HUDEP-2 (cell line): ENCODE measurements around the gene FBRS.
A peak's percentile ranks its signal among the peaks of the same experiment; 100 is the strongest.
"Not testable (repeated sequence)": the region's sequence is repeated elsewhere in the genome, so short reads cannot be mapped to it uniquely, and the experiment has no call there.

Experiments used
- DNase-seq, 76 experiments: peaks; one replicate each; lab custom pipeline; 2025; ENCODE audit not compliant: unreplicated experiment in 76 of 76; lab: John Stamatoyannopoulos, UW

The FBRS gene

DNA sequence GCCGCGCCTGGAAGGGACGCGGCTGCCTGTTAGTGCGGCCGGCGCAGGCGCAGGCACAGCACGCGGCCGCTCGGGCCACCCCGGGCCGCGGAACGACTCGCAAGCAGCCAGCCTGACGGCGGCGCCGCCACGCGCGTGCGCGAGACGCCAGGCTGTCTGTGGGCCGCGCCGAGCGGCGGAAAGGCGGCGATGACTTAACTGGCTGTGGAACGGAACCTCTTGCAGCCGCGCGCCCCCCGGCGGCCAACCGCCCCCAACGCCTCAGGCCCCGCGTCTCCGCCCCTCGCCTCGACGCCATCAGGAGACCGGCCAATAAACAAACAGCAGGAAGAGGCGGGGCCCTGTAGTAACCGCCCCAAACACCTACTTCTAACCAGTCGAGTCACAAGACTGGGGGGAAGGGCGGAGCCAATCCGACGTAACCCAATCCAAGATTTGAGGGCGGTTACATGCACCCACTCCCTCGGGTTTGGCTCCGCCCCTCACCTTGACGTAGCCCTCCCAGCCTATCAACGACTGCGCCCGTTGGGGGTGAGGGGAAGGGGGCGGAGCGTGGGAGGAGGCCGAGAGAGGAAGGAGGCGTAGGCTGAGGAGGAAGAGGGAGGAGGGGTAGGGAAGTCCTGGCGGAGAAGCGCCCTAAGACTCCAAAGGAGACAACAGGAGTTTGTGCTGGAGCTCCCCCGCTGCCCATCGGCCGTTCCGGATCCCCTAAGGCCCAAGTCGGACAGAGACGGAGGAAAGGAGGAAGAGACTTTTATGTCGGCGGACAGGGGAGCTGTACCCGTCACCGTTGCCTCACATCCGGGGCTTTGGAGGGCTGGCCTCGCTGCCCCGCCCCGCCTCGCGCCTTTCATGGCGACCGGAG, at the start of gene FBRS:
Gene FBRS, plus strand, starts transcription at position 566 of the 865 bp plus-strand sequence. CDS start 1,088 bp downstream, outside the sequence.
- peak; percentile 95 to 100 (median 100) for DNase-seq

DNA sequence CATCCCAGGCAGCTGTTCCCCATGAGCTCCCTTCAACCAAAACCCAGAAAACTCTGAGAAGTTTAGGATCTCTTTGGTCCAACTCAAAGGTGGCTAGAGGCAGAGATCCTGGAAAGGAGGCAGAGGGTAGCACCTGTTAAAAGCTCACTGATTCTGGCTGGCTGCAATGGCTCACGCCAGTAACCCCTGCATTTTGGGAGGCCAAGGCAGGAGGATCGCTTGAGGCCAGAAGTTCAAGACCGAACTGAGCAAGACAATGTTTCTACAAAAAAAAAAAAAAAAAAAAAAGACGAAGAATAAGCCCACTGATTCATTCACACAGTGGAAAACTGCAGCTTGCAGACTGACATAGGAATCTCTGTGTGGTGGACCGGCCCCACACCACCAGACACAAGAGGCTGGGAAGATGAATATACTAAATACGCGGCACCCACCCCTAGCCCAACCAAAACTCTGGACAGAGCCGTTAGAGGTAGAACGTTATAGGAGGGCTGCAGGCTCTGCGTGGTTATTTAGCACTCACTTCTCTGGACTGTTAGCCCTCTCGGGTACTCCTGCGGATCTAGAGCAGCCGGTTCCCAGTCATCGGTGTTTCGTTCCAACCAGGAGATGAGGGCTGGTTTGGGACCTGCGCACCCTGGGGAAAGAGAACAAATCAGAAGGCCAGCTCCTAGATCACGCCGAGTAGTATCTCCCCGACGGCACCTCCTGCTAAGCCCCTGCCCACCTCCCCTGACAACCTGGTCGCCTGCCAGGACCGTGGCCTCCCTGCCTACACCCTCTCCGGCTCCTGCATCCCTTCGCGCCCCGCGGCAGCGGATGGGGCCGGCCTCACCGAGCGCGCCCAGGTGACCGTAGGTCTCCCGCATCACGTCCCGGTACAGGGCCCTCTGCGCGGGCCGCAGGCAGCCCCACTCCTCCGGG, 49.0 kb upstream of the FBRS start:
- DNase-seq: peak in 56 of 76 experiments; percentile 9 to 76 (median 46)

DNA sequence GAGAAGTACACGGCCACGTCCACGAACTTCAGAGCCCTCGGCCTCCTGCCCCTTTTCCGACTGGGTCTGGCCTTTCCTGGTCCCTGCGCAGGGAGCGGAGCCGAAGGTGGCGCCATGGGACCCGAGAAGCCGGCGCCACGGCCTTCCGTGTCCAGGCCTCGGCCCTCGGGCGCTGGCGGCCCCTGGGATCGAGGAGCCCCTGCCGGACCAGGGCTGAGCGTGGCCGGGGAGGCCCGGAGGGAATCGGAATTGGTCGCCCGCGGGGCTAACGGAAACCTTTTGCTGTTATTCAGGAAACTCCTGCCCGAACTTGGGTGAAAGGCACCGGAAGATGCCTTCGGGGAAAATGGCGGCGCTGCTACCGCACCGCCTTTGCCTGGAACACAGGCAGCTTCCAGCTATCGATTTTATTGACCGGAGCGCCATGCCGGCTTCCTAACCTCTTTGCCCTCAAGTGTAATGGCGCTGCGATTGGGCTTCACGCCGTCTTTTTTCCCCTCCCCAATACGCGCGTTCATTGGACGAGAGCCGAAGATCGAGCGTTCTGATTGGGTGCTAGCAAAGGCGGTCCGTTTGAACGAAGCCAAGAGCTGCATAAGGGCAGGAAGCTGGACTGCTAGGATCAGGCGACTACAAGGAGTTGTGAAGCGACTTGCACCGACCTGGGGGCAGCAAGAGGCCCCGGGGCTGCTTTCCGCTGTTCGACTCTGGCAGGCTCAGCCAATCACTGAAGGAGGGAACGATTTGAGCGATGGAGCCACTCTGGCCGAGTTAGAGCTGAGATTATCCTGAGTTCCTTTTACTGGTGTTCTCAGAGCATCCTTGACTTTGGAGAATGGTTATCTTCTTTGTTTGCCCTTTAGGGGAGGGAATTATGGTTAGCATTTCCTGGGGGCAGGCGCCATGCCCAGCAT, 48.0 kb upstream of the FBRS start, which contains the start of gene ZNF689:
Gene ZNF689, minus strand, starts transcription at position 464 of the 914 bp plus-strand sequence. Its CDS starts 348 bp downstream, at position 116.
- peak in 75 of 76 experiments; percentile 35 to 98 (median 93) for DNase-seq

DNA sequence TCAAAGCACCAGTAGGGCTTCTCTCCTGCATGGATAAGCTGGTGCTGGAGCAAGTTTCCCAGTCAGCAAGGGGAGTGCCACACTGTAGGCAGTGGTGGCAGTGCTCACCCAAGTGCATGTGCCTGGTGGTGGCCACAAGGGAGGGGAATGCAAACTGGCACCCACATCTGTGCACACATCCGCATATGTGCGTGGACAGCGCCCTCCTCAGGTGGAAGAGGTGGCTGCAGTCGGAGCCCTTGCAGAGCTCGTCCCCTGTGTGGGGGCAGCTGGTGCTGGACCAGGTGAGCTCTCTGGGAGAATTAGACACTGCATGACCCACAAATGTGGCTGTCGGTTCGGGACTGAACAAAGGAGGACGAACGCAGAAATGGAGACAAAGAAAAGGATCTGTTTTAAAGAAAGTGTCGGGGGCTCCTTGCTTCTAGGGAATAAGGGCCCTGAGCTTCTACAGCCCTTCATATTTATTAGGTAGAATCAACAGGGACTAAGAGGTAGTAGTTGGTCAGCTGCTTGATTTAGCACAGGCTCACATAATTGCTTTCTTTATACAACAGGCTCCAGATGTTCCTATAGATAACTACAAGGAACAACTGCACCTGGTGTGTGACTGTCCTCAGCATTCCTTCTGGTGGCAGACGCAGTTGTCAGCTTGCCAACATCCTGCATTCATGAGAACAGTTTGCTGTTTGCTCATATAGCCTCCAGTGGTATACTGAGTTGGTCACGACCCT, 42.7 kb upstream of the FBRS start:
- peak in 46 of 76 experiments; percentile 2 to 65 (median 29) for DNase-seq

DNA sequence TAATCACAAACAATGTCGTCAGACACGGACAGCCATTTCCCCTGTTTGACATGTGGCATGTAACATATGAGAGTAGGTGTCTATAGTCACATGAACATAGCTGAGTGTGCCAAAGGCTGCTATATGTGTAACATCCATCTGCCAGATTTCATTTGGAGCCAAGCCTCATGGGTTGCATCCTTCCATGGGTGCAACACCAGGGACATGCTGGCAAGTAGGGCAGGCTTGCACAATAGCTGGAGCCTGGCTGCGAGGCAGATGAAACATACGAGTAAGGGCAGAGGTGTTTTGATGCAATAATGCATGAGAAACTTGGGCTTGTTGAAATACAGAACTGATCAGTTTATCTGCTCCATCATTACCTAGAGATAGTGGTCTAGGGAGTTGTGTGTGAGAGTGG, 39.0 kb upstream of the FBRS start:
- DNase-seq: no peak

DNA sequence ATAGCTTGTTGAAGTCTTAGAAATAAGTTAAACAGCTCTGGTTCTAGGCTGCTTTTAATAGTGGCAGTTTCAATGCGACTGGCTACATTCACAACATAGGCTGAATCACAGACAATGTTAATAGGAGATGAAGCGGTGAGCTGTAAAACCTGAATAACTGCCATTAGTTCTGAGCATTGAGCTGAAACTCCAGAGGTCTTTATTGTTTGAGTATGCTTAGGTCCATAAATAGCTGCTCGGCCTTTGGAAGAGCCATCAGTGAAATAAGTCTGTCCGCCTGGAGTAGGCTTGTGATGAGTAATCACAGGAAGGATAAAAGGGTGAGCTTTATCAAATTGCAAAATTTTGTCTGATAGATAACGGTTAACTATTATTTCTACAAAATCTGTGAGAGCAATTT, 38.6 kb upstream of the FBRS start:
- no peak for DNase-seq

DNA sequence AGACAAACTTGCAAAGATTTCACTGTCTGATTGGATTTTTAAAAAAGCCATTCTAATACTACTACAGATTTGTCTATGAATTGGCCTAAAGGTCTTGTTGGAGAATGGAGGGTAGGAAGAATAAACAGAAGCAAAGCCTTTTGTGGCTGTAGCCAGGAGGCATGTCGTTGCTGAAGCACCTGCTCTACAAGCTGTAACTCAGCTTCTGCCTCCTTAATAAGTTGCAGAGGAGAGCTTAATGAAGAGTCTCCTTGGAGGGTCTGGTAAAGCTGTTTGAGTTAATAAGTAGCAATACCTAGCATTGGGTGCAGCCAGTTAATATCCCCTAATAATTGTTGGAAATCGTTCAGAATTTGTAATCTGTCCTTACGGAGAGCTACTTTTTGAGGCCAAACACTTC, 38.1 kb upstream of the FBRS start:
- no peak for DNase-seq

DNA sequence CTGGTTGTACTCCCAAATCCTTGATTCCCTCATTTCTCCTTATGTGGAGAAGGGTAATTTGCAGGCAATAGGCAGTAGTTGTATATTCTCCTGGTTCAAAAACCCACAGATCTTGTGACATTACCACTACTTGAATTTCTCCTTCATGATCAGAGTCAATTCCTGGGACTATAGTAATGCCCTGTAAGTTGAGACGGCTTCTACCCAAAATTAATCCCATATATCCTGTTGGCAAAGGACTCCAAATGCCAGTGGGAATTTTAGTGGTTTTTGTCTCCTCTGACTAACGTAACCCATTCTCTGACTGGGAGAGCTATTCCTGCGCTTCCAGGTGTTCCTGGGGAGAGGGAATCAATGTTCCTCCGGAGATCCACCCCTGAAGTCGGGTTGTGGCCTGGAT, 36.5 kb upstream of the FBRS start:
- no peak for DNase-seq

DNA sequence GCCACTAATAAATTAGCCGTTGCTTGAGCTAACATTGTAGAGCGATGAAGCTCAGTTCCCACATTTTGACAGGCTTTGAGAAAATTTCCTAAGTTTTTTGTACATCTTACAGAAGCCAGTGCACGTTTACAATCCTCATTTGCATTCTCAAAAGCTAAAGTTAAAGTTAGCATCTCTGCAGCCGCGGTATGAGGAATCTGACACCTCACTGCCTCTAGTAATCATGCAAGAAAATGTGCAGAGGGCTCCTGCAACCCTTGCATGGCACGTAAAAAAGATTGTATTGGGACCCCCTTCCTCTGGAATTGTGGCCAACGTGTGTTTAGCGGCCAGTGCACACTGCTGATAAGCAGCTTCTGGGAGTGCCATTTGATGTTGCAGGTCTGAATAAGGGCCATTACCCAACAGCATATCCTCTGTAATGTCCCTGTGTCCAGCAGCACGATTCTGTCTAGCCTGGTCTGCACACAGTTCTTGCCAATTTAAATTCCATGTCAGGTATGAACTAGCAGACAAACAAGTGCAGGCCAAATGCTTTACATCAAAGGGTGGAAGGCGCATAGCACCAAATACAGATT, 35.7 kb upstream of the FBRS start:
- peak in 5 of 76 experiments; percentile 19 to 43 (median 24) for DNase-seq

DNA sequence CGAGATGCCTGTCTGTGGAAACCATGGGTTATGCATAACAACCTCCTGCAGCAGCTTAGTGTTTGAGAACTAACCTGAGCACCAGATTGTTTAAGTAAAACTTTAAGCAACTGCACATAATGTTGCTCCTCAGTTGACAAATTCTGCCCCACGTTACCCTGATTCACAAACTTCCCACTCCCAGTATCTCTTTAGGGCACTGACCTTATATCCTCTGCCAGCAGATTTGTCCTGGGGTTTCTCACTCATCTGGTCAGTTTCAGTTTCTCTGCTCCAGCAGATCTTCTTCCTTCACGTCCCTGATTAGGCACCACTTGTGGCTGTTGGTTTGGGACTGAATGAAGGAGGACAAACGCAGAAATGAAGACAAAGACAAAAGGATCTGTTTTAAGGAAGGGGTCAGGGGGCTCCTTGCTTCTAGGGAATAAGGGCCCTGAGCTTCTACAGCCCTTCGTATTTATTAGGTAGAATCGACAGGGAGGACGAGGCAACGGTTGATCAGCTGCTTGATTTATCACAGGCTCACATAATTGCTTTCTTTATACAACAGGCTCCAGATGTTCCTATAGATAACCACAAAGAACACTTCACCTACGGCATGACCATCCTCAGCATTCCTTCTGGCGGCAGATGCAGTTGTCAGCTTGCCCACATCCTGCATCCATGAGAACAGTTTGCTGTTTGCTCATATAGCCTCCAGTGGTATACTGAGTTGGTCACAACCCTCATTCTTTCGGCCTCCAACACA, 34.5 kb upstream of the FBRS start:
- peak in 11 of 76 experiments; percentile 5 to 77 (median 45) for DNase-seq

DNA sequence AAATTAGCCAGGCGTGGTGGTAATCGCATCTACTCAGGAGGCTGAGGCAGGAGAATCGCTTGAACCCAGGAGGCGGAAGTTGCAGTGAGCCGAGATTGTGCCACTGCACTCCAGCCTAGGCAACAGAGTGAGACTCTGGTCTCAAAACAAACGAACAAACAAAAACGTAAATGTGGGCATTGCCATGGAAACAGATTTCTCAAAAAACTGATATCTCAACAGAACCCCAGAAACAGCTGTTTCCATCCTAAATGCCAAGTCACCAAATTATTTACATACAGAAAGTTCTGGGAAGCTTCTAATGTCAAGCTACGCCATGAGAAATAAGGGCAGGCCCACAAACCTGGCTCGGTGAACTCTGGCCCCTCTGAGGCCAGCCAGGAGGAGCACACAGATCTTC, 32.0 kb upstream of the FBRS start:
- DNase-seq: no peak

DNA sequence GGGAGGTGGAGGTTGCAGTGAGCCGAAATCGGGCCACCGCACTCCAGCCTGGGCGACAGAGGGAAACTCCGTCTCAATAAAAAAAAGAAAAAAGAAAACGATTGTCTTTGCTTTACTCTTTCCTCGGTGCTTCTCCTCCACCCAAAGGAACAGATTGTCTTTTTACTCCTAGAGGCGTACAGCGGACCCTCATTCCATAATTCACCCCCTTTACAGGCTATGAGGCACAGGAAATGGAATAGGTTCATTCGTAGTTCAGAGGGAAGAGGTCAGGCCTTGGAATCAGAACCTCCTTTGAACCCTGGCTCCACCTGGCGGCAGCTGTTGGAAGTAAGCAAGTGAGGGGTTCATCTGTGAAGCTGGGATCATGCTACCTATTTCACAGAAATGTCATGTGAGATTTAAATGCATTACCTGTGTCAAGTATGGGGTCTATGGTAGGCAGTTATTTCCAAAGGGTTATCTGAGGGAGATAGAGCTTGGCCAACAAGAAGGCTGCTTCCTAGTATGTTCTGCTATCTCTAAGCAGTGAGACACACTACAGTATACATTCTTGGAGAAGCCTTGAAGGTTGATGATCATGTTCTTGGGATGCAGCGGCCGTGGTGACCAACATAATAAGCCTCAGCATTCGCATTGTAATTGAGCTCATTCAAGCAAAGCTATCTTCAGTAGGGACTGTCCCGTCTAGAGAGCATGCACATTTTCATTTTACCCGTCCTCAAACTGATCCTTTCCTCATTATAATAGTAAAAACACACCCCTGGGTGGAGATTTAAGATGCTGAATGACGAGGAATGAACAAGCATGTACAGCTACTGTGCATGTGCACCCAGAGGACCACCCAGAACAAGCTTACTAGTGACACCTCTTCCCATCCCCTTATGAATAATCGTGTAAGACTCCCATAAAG, 29.3 kb upstream of the FBRS start:
- DNase-seq: peak in 63 of 76 experiments; percentile 9 to 86 (median 69)

DNA sequence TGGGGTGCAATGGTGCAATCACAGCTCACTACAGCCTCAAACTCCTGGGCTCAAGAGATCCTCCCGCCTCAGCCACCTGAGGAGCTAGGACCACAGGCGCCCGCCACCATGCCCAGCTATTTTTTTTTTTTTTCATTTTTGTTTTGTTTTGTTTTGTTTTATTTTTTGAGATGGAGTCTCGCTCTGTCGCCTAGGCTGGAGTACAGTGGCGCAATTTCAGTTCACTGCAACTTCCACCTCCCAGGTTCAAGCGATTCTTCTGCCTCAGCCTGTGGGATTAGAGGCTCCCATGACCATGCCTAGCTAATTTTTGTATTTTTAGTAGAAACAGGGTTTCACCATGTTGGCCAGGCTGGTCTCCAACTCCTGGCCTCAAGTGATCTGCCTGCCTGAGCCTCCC, 25.8 kb upstream of the FBRS start:
- DNase-seq: not testable (repeated sequence)

DNA sequence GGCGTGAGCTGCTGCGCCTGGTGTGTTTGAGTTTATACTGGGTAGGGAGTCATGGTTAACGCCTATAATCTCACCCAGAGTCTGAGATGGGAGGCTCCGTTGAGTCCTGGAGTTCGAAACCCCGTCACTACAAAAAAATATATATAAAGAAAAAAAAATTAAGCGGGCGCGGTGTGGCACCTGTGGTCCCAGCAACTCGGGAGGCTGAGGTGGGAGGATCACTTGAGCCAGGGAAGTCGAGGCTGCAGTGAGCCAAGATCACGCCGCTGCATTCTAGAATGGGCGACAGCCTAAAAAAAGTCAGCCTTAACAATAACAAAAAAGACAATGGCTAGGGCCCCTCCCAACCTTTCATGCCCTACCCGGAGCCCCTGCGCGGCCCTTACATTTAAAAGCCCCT, 24.7 kb upstream of the FBRS start:
- DNase-seq: no peak

DNA sequence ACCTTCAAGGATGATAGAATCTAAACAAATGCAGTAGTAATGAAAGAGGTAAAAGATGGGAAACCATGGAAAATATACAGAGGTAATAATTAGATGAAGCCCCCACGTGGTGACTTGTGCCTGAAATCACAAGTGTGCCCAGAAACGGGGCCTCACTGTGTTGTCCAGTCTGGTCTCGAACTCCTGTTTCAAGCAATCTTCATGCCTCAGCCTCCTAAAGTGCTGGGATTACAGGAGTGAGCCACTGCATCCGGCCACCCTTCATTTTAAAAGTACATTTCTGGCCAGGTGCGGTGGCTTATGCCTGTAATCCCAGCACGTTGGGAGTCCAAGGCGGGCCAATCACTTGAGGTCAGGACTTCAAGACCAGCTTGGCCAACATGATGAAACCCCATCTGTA, 21.6 kb upstream of the FBRS start:
- no peak for DNase-seq

DNA sequence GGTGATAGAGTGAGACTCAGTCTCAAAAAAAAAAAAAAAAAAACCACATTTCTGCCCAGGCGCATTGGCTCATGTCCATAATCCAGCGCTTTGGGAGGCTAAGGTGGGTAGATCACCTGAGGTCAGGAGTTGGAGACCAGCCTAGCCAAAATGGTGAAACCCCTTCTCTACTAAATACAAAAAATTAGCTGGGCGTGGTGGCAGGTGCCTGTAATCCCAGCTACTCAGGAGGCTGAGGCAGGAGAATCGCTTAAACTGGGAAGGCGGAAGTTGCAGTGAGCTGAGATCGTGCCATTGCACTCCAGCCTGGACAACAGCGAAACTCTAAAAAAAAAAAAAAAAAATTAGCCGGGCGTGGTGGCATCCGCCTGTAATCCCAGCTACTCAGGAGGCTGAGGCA, 21.1 kb upstream of the FBRS start:
- DNase-seq: not testable (repeated sequence)

DNA sequence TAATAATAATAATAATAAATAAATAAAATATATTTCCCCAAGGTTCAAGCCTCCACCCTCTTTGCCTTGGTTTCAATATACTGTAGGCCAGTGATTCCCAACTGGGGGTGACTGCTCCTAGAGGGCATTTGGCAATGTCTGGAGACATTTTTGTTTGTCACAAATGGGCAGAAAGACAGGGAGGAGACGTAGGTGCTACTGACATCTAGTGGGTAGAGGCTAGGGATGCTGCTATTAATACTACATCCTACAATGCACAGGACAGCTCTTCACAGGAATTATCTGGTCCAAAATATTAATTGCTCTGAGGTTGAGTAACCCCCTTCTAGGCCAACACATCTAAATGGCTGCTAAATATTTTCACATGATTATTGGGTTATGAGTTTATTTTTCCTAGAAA, 20.3 kb upstream of the FBRS start:
- DNase-seq: peak in 38 of 76 experiments; percentile 9 to 69 (median 37)
